GM23338 (cell line): ENCODE measurements around the gene EDN1.

Source experiments
- CREB1 ChIP-seq: fragments of 250-450 bp; sonication (Bioruptor Pico); IDR thresholded peaks from 2 replicates; pipeline ENCODE4 v1.5.0; 2020; ENCODE audit warnings: low read depth, mild to moderate bottlenecking, moderate library complexity
- EZH2 ChIP-seq: fragments of 200-600 bp; sonication (generic); IDR thresholded peaks from one replicate; pipeline ENCODE4 v1.8.0; 2017; ENCODE audit warnings: antibody characterized with exemption, mild to moderate bottlenecking, low read depth; ENCODE audit not compliant: unreplicated experiment
- EZH2phosphoT487 ChIP-seq: fragments of 200-600 bp; sonication (generic); IDR thresholded peaks from one replicate; pipeline ENCODE4 v1.8.1; 2018; ENCODE audit warnings: antibody characterized with exemption; ENCODE audit not compliant: unreplicated experiment
- JUNB ChIP-seq: IDR thresholded peaks from one replicate; pipeline ENCODE4 v1.6.1; 2016; ENCODE audit warnings: antibody characterized with exemption; ENCODE audit not compliant: unreplicated experiment
- NANOG ChIP-seq: IDR thresholded peaks from 2 replicates; pipeline ENCODE4 v1.6.1; 2016; ENCODE audit warnings: antibody characterized with exemption, borderline replicate concordance
- POLR2AphosphoS5 ChIP-seq: IDR thresholded peaks from 2 replicates; pipeline ENCODE4 v1.6.1; 2016; ENCODE audit warnings: antibody characterized with exemption, low read depth
- STAT1 ChIP-seq: IDR thresholded peaks from one replicate; pipeline ENCODE4 v1.6.1; 2016; ENCODE audit warnings: antibody characterized with exemption; ENCODE audit not compliant: unreplicated experiment
- ZNF331 ChIP-seq: fragments of 250-450 bp; sonication (Bioruptor Pico); IDR thresholded peaks from 2 replicates; pipeline ENCODE4 v1.5.0; 2020; ENCODE audit warnings: low read depth, mild to moderate bottlenecking, moderate library complexity
- TF ChIP-seq, protein P1 (sequence below), 2 experiments: fragments of 200-600 bp in 1 of 2; sonication (generic) in 1 of 2; conservative IDR thresholded peaks; 2 replicates each; pipeline versions ENCODE4 v1.5.1 to v1.6.1; 2016 to 2017; ENCODE audit warnings: antibody characterized with exemption in 2 of 2, low read depth in 2 of 2, mild to moderate bottlenecking in 2 of 2, moderate library complexity in 1 of 2
- TF ChIP-seq, protein P2 (sequence below): IDR thresholded peaks from one replicate; pipeline ENCODE4 v1.6.1; 2018; ENCODE audit warnings: antibody characterized with exemption; ENCODE audit not compliant: unreplicated experiment
- TF ChIP-seq, protein P3 (sequence below): IDR thresholded peaks from 2 replicates; pipeline ENCODE4 v1.6.1; 2016; ENCODE audit warnings: antibody characterized with exemption

DNA sequence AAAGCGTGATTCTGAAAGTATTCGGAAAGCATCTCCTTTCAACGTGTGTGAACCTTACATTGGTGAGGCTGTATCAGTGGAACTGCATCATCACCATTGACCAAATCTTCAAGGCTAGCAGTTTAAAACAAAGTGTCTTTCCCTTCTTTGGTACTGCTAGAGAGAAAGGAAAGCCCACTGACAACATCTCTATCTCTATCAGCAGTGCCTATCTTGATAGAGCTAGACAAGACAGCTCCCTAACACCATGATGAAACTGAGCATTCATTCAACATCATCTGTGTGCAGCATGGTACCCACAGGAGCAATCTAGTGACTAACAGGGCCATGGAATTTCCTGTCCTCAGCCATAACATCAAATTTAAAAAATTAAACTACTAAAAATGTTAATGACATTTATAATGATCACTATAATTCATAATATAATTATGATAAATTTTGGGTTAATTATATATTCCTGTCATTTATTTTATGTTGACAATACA is 31.5 kb upstream of the EDN1 start:
- no peak for TF ChIP-seq POLR2AphosphoS5
- TF ChIP-seq, protein P1, sequence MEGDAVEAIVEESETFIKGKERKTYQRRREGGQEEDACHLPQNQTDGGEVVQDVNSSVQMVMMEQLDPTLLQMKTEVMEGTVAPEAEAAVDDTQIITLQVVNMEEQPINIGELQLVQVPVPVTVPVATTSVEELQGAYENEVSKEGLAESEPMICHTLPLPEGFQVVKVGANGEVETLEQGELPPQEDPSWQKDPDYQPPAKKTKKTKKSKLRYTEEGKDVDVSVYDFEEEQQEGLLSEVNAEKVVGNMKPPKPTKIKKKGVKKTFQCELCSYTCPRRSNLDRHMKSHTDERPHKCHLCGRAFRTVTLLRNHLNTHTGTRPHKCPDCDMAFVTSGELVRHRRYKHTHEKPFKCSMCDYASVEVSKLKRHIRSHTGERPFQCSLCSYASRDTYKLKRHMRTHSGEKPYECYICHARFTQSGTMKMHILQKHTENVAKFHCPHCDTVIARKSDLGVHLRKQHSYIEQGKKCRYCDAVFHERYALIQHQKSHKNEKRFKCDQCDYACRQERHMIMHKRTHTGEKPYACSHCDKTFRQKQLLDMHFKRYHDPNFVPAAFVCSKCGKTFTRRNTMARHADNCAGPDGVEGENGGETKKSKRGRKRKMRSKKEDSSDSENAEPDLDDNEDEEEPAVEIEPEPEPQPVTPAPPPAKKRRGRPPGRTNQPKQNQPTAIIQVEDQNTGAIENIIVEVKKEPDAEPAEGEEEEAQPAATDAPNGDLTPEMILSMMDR (conservative IDR thresholded peaks at IDR 0.05; ENCODE audit: low read depth in 2 of 2): no peak
- TF ChIP-seq, protein P2, sequence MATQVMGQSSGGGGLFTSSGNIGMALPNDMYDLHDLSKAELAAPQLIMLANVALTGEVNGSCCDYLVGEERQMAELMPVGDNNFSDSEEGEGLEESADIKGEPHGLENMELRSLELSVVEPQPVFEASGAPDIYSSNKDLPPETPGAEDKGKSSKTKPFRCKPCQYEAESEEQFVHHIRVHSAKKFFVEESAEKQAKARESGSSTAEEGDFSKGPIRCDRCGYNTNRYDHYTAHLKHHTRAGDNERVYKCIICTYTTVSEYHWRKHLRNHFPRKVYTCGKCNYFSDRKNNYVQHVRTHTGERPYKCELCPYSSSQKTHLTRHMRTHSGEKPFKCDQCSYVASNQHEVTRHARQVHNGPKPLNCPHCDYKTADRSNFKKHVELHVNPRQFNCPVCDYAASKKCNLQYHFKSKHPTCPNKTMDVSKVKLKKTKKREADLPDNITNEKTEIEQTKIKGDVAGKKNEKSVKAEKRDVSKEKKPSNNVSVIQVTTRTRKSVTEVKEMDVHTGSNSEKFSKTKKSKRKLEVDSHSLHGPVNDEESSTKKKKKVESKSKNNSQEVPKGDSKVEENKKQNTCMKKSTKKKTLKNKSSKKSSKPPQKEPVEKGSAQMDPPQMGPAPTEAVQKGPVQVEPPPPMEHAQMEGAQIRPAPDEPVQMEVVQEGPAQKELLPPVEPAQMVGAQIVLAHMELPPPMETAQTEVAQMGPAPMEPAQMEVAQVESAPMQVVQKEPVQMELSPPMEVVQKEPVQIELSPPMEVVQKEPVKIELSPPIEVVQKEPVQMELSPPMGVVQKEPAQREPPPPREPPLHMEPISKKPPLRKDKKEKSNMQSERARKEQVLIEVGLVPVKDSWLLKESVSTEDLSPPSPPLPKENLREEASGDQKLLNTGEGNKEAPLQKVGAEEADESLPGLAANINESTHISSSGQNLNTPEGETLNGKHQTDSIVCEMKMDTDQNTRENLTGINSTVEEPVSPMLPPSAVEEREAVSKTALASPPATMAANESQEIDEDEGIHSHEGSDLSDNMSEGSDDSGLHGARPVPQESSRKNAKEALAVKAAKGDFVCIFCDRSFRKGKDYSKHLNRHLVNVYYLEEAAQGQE: no peak
- TF ChIP-seq, protein P3, sequence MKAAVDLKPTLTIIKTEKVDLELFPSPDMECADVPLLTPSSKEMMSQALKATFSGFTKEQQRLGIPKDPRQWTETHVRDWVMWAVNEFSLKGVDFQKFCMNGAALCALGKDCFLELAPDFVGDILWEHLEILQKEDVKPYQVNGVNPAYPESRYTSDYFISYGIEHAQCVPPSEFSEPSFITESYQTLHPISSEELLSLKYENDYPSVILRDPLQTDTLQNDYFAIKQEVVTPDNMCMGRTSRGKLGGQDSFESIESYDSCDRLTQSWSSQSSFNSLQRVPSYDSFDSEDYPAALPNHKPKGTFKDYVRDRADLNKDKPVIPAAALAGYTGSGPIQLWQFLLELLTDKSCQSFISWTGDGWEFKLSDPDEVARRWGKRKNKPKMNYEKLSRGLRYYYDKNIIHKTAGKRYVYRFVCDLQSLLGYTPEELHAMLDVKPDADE: no peak
- no peak for TF ChIP-seq EZH2phosphoT487
- TF ChIP-seq JUNB: no peak
- no peak for TF ChIP-seq ZNF331
- TF ChIP-seq CREB1 (CRISPR knock-in tag): no peak
- TF ChIP-seq EZH2: no peak
- no peak for TF ChIP-seq NANOG
- TF ChIP-seq STAT1: no peak
